Type B pancreatic cell (in vitro differentiated cells): ENCODE measurements around the gene ADRM1. TPM values are rescaled to one million over a fixed set of nuclear protein-coding genes. Genes with fewer than 3 reads are reported as not detected.

ENCODE experiments used
- DNase-seq: peaks from one replicate; pipeline ENCODE4 v3.0.0; 2021; ENCODE audit warnings: mixed read lengths; ENCODE audit not compliant: unreplicated experiment; ENCODE audit errors: extremely low spot score
- H3K27ac Mint-ChIP-seq: 2 replicates; pipeline ENCODE4 v1.8.0; 2021; ENCODE audit warnings: mild to moderate bottlenecking, mixed read lengths
- H3K27me3 Mint-ChIP-seq: 2 replicates; pipeline ENCODE4 v1.8.0; 2021; ENCODE audit warnings: mixed read lengths
- H3K36me3 Mint-ChIP-seq: 2 replicates; pipeline ENCODE4 v1.8.0; 2021; ENCODE audit warnings: mixed read lengths
- H3K4me1 Mint-ChIP-seq: one replicate; pipeline ENCODE4 v1.8.0; 2021; ENCODE audit warnings: mixed read lengths; ENCODE audit not compliant: unreplicated experiment
- H3K4me3 Mint-ChIP-seq: 2 replicates; pipeline ENCODE4 v1.8.0; 2021; ENCODE audit warnings: mild to moderate bottlenecking, mixed read lengths
- H3K9me3 Mint-ChIP-seq: 2 replicates; pipeline ENCODE4 v1.8.0; 2021; ENCODE audit warnings: mixed read lengths
- CTCF ChIP-seq: fragments of 200-600 bp; sonication (generic); conservative IDR thresholded peaks from 2 replicates; pipeline ENCODE4 v1.5.0; 2021; ENCODE audit warnings: antibody characterized with exemption, mild to moderate bottlenecking
- total RNA-seq: library from RNA; stranded (reverse); gene quantifications from 2 replicates; pipeline ENCODE4 v1.2.1, GENCODE V29; 2021; ENCODE audit warnings: low replicate concordance

ADRM1 gene
- total RNA-seq, 1 donor from 2014 or later = 67.2 TPM

DNA sequence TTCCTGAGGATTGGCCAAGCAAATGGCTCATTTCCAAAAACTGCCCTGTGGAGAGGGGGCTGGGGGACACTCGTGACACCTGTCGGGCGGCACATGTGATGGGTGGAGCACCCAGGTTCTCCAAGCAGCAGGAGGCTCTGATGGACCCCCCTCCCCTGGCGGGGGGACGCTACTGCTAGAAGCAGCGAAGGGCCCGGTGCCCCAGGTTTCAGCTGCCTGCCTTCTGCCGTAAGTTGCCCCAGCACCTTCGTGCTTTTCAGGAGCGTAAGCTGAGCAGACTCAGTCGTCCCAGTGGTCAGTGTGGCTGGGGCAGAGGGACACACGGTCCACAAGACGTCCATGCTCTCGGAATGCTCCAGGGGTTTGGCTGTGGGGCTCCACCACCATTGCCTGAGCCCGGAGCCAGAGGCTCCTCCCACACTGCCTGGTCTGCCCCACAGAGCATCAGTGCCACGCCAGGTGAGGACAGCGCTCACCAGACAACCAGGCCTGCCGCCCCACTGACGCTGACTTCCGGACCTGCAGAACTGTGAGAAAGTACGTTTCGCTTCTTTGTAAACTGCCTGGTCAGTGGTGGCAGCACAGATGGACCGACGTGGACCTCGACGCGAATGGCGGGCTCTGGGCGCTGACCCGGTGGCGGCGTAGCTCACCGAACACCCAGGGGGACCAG is 4.1 kb upstream of the ADRM1 start:
- no peak overlapping the region for H3K27ac Mint-ChIP-seq
- H3K9me3 Mint-ChIP-seq = no peaks in the 10 kb centered on the region
- no peak for DNase-seq
- TF ChIP-seq CTCF = no peak
- no peak overlapping the region for H3K4me3 Mint-ChIP-seq
- H3K36me3 Mint-ChIP-seq = no peaks in the 10 kb centered on the region
- no peaks in the 10 kb centered on the region for H3K4me1 Mint-ChIP-seq
- no peaks in the 10 kb centered on the region for H3K27me3 Mint-ChIP-seq

DNA sequence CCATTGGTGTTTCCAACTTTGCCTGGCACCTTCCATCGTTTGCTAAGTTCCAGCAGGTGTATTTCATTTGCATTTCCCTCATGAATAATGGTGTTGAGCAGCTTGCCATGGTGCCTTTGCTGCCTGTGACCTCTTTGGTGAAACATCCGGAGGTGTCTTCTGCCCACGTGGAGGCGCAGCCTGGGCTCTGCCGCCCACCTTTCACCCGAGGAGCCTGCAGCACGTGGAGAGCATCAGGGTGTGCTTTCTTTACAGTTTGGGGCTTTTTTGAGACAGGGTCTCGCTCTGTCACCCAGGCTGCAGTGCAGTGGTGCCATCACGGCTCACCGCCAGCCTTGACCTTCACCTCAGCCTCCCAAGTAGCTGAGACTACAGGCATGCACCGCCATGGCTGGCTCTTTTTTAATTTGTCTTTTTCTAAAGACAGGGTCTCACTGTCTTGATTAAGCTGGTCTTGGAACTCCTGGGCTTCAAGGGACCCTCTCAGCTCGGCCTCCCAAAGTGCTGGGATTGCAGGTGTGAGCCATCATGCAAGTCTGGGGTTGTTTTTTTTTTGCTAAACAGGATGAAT is 3.0 kb upstream of the ADRM1 start:
- no peak for TF ChIP-seq CTCF
- no peaks in the 10 kb centered on the region for H3K4me1 Mint-ChIP-seq
- DNase-seq = no peak
- H3K27me3 Mint-ChIP-seq = no peaks in the 10 kb centered on the region
- H3K27ac Mint-ChIP-seq = no peak overlapping the region
- H3K36me3 Mint-ChIP-seq = no peaks in the 10 kb centered on the region
- no peak overlapping the region for H3K4me3 Mint-ChIP-seq
- no peaks in the 10 kb centered on the region for H3K9me3 Mint-ChIP-seq

- no peak for DNase-seq
- Mint-ChIP-seq H3K4me1 (no peaks in the 10 kb centered on the region), H3K27me3 (no peaks in the 10 kb centered on the region), H3K4me3 (no peak overlapping the region), H3K27ac (no peak overlapping the region), H3K36me3 (no peaks in the 10 kb centered on the region), H3K9me3 (no peaks in the 10 kb centered on the region)
- no peak for TF ChIP-seq CTCF
Observed at GRCh38 chr20:62300319-62300718, 2.5 kb upstream of the ADRM1 start.

DNA sequence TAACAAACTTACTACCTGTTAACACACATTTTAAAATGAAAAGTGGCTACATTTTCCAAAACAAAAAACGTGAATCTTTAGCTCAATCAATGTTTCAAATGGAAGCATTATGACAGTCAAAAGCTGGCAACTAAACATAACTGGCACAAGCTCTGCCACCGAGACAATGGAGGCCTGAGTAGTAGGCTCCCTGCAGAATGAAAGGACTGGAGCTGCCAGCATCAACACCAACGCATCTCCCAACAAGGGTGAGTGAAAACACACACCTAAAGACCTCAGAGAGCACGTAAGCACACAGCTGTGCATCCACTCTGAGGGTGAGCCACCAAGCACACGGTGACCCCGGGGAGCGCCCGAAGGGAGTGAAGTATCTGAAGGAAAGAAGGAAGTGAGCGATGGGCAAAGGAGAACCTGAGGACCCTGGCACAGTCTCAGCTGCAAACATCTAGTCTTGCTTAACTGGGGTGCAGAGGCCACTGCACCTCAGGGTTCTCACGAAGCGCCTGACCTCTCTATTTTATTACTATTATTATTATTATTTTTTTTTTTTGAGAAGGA is 1.6 kb upstream of the ADRM1 start:
- no peak for TF ChIP-seq CTCF
- Mint-ChIP-seq H3K4me3 (peak overlapping the region; percentile 74), H3K27ac (peak overlapping the region; percentile 70), H3K4me1 (no peaks in the 10 kb centered on the region), H3K9me3 (no peaks in the 10 kb centered on the region), H3K27me3 (no peaks in the 10 kb centered on the region), H3K36me3 (peaks cover 3% of the 10 kb centered on the region)
- DNase-seq = no peak

- peak overlapping the region; percentile 99 for H3K27ac Mint-ChIP-seq
Observed at GRCh38 chr20:62301773-62302340, 940 bp upstream of the ADRM1 start.

More at GRCh38 chr20:62301773-62302340, 940 bp upstream of the ADRM1 start:
- H3K27me3 Mint-ChIP-seq = no peaks in the 10 kb centered on the region
- peak; percentile 87 for DNase-seq
- TF ChIP-seq CTCF = peak; percentile 84
- H3K36me3 Mint-ChIP-seq = peaks cover 3% of the 10 kb centered on the region
- no peaks in the 10 kb centered on the region for H3K4me1 Mint-ChIP-seq
- H3K9me3 Mint-ChIP-seq = no peaks in the 10 kb centered on the region
- peak overlapping the region; percentile 93 for H3K4me3 Mint-ChIP-seq
